ENCODE results near the gene HIP1R.

- no peak for TF ChIP-seq CTCF (IDR thresholded peaks at IDR 0.05)
- TF ChIP-seq POLR2A (IDR thresholded peaks at IDR 0.05), result no peak
Observed at GRCh38 chr12:122874081-122874480, 38.8 kb downstream of the HIP1R start.

All from thyroid gland (tissue), 4 donors.